Liver (tissue), 5 donors: ENCODE data around the gene ADRM1. TPM values are rescaled to one million over a fixed set of nuclear protein-coding genes. Genes with fewer than 3 reads are reported as not detected.

ENCODE experiments used
- EGR1 ChIP-seq, 2 donors: IDR thresholded peaks; 2 replicates each; pipeline ENCODE4 v1.6.1; 2016 to 2018; ENCODE audit warnings: antibody characterized with exemption in 2 of 2, low read depth in 2 of 2
- FOXA2 ChIP-seq: IDR thresholded peaks from 2 replicates; pipeline ENCODE4 v1.6.1; 2016; ENCODE audit warnings: antibody characterized with exemption
- HNF4A ChIP-seq, 2 donors: conservative IDR thresholded peaks; 2 replicates each; pipeline ENCODE4 v1.6.1; 2016; ENCODE audit warnings: antibody characterized with exemption in 2 of 2, mild to moderate bottlenecking in 2 of 2
- NR2F2 ChIP-seq: IDR thresholded peaks from 2 replicates; pipeline ENCODE4 v1.6.1; 2016; ENCODE audit warnings: antibody characterized with exemption
- RAD21 ChIP-seq, 2 donors: IDR thresholded peaks; 2 replicates each; pipeline ENCODE4 v1.6.1; 2016; ENCODE audit warnings: antibody characterized with exemption in 2 of 2, mild to moderate bottlenecking in 2 of 2
- polyA plus RNA-seq, 2 donors: library from polyadenylated mRNA; stranded (reverse) in 1 of 2; unstranded in 1 of 2; fragments of 200-250 nt in 1 of 2; fragments of >200 nt in 1 of 2; fragmentation: Nextera tagmentation in 1 of 2; extraction: Ambion mirVana in 1 of 2; gene quantifications; one replicate each; pipeline versions ENCODE4 v1.2.1 to v1.2.3, GENCODE V29; 2013 to 2015
- total RNA-seq, 2 donors: library from RNA; depleted of rRNA; stranded (reverse); fragments of >200 nt; gene quantifications; one replicate each; pipeline ENCODE4 v1.2.3, GENCODE V29; 2014
- TF ChIP-seq, protein P1 (sequence below): IDR thresholded peaks from 2 replicates; pipeline ENCODE4 v1.6.1; 2016; ENCODE audit warnings: antibody characterized with exemption, mild to moderate bottlenecking
- donor health status: healthy.
- donor health status: healthy.
- donor health status: healthy.

The ADRM1 gene
- total and polyA plus RNA-seq, 4 donors = 45.3 to 91.0 (median 77.3) TPM

DNA sequence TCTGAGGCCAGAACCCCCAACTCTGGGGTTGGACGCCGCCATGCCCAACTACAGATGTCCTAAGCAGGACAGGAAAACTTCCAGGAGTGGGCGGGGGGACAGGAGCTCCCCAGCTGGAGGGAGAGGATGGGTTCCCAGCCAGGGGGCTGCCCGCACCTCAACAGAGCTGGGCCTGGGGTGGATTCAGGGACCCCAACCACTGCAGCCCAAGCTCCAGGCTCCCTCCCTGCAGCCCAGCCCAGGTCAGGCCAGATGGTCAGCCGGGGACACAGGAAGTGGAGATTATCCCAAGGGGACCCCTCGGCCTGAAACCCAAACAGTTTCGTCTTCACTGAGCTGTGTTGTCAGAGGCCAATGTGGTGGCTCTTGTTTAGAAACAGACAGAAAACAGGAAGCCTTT is 54.9 kb downstream of the ADRM1 start (continued):
- TF ChIP-seq, protein P1, sequence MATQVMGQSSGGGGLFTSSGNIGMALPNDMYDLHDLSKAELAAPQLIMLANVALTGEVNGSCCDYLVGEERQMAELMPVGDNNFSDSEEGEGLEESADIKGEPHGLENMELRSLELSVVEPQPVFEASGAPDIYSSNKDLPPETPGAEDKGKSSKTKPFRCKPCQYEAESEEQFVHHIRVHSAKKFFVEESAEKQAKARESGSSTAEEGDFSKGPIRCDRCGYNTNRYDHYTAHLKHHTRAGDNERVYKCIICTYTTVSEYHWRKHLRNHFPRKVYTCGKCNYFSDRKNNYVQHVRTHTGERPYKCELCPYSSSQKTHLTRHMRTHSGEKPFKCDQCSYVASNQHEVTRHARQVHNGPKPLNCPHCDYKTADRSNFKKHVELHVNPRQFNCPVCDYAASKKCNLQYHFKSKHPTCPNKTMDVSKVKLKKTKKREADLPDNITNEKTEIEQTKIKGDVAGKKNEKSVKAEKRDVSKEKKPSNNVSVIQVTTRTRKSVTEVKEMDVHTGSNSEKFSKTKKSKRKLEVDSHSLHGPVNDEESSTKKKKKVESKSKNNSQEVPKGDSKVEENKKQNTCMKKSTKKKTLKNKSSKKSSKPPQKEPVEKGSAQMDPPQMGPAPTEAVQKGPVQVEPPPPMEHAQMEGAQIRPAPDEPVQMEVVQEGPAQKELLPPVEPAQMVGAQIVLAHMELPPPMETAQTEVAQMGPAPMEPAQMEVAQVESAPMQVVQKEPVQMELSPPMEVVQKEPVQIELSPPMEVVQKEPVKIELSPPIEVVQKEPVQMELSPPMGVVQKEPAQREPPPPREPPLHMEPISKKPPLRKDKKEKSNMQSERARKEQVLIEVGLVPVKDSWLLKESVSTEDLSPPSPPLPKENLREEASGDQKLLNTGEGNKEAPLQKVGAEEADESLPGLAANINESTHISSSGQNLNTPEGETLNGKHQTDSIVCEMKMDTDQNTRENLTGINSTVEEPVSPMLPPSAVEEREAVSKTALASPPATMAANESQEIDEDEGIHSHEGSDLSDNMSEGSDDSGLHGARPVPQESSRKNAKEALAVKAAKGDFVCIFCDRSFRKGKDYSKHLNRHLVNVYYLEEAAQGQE = no peak
- TF ChIP-seq EGR1 (IDR thresholded peaks at IDR 0.05; ENCODE audit: low read depth in 2 of 2) = no peak
- TF ChIP-seq HNF4A (conservative IDR thresholded peaks at IDR 0.05) = no peak
- TF ChIP-seq FOXA2 = no peak
- no peak for TF ChIP-seq NR2F2
- no peak for TF ChIP-seq RAD21 (IDR thresholded peaks at IDR 0.05)

Other genes with a start within 250 kb of the ADRM1 start
- gene TAF4, start 237.1 kb upstream of the ADRM1 start, total RNA-seq = 10 to 100 TPM in 1 of 2 donors, 1 to 10 TPM in 1; 7.3 to 11.8 TPM
- 1 to 10 TPM; 2.0 to 3.8 TPM for gene TAF4, start 237.1 kb upstream of the ADRM1 start, polyA plus RNA-seq
- 10 to 100 TPM; 15.5 to 15.9 TPM for gene LSM14B, start 180.5 kb upstream of the ADRM1 start, total RNA-seq
- gene LSM14B, start 180.5 kb upstream of the ADRM1 start, polyA plus RNA-seq = 10 to 100 TPM in 1 of 2 donors, under 1 TPM in 1; 0.99 to 11.2 TPM
- 100 to 1,000 TPM; 109 to 181 TPM for gene PSMA7, start 159.6 kb upstream of the ADRM1 start, total RNA-seq
- 100 to 1,000 TPM; 212 to 342 TPM for gene PSMA7, start 159.6 kb upstream of the ADRM1 start, polyA plus RNA-seq
- gene SS18L1, start 159.2 kb upstream of the ADRM1 start, total RNA-seq = 10 to 100 TPM; 17.3 to 24.3 TPM
- gene SS18L1, start 159.2 kb upstream of the ADRM1 start, polyA plus RNA-seq = 10 to 100 TPM in 1 of 2 donors, 1 to 10 TPM in 1; 6.1 to 16.1 TPM
- 10 to 100 TPM; 13.0 to 26.8 TPM for gene MTG2, start 120.0 kb upstream of the ADRM1 start, total RNA-seq
- 10 to 100 TPM; 22.0 to 28.0 TPM for gene MTG2, start 120.0 kb upstream of the ADRM1 start, polyA plus RNA-seq
- gene HRH3, start 82.7 kb upstream of the ADRM1 start, total RNA-seq = not detected
- not detected for gene HRH3, start 82.7 kb upstream of the ADRM1 start, polyA plus RNA-seq
- gene OSBPL2, start 64.5 kb upstream of the ADRM1 start, total RNA-seq = 10 to 100 TPM; 12.7 to 19.7 TPM
- gene OSBPL2, start 64.5 kb upstream of the ADRM1 start, polyA plus RNA-seq = 10 to 100 TPM in 1 of 2 donors, 1 to 10 TPM in 1; 9.9 to 11.9 TPM
- gene LAMA5, start 64.3 kb downstream of the ADRM1 start, total RNA-seq = 10 to 100 TPM in 1 of 2 donors, 1 to 10 TPM in 1; 3.6 to 40.2 TPM
- 10 to 100 TPM; 13.4 to 13.9 TPM for gene LAMA5, start 64.3 kb downstream of the ADRM1 start, polyA plus RNA-seq
- gene RPS21, start 84.1 kb downstream of the ADRM1 start, total RNA-seq = 100 to 1,000 TPM; 378 to 499 TPM
- 1,000 to 10,000 TPM in 1 of 2 donors, 100 to 1,000 TPM in 1; 278 to 1,588 TPM for gene RPS21, start 84.1 kb downstream of the ADRM1 start, polyA plus RNA-seq
- 1 to 10 TPM; 2.0 to 3.2 TPM for gene CABLES2, start 104.3 kb downstream of the ADRM1 start, total RNA-seq
- 1 to 10 TPM in 1 of 2 donors, under 1 TPM in 1; 0.92 to 2.0 TPM for gene CABLES2, start 104.3 kb downstream of the ADRM1 start, polyA plus RNA-seq
- under 1 TPM; under 0.01 to 0.14 TPM for gene RBBP8NL, start 124.5 kb downstream of the ADRM1 start, total RNA-seq
- gene RBBP8NL, start 124.5 kb downstream of the ADRM1 start, polyA plus RNA-seq = not detected
- 1 to 10 TPM in 1 of 2 donors, under 1 TPM in 1; 0.25 to 6.1 TPM for gene GATA5, start 173.0 kb downstream of the ADRM1 start, total RNA-seq
- under 1 TPM; 0.31 to 0.36 TPM for gene GATA5, start 173.0 kb downstream of the ADRM1 start, polyA plus RNA-seq